ENCODE data around the gene USP6NL.

USP6NL gene

GRCh38 chr10:11516431-11516746, 95.1 kb downstream of the USP6NL start:
- no peak overlapping the region for H3K4me3 ChIP-seq
- no peaks in the 10 kb centered on the region for H3K36me3 ChIP-seq (ENCODE audit: insufficient read depth, low read length)
- no peaks in the 10 kb centered on the region for H3K9me3 ChIP-seq (ENCODE audit: low read depth, low read length)
- TF ChIP-seq FOXP2 (optimal IDR thresholded peaks at IDR 0.05; ENCODE audit: control extremely low read depth, extremely low read length, insufficient read depth) = no peak
- TF ChIP-seq POLR2AphosphoS5 (IDR thresholded peaks at IDR 0.05; ENCODE audit: borderline replicate concordance, low read depth, low read length) = no peak; the same call in 1 of the 2 replicates
- TF ChIP-seq EZH2 (IDR thresholded peaks at IDR 0.05) = no peak
- H3K9ac ChIP-seq (ENCODE audit: insufficient read length) = no peak overlapping the region
- H3K27ac ChIP-seq = no peak overlapping the region
- peak; percentile 34 for DNase-seq (ENCODE audit: low read depth, low spot score)

GRCh38 chr10:11515596-11516430, 95.6 kb downstream of the USP6NL start:
- H3K36me3 ChIP-seq (ENCODE audit: insufficient read depth, low read length) = no peaks in the 10 kb centered on the region
- no peak overlapping the region for H3K4me3 ChIP-seq
- TF ChIP-seq FOXP2 (optimal IDR thresholded peaks at IDR 0.05; ENCODE audit: control extremely low read depth, extremely low read length, insufficient read depth) = no peak
- no peak for TF ChIP-seq POLR2AphosphoS5 (IDR thresholded peaks at IDR 0.05; ENCODE audit: borderline replicate concordance, low read depth, low read length)
- no peak for TF ChIP-seq EZH2 (IDR thresholded peaks at IDR 0.05)
- DNase-seq (ENCODE audit: low read depth, low spot score) = no peak
- no peaks in the 10 kb centered on the region for H3K9me3 ChIP-seq (ENCODE audit: low read depth, low read length)
- H3K27ac ChIP-seq = no peak overlapping the region
- H3K9ac ChIP-seq (ENCODE audit: insufficient read length) = no peak overlapping the region

GRCh38 chr10:11513727-11514126, 97.7 kb downstream of the USP6NL start:
- no peak for TF ChIP-seq POLR2AphosphoS5 (IDR thresholded peaks at IDR 0.05; ENCODE audit: borderline replicate concordance, low read depth, low read length)
- TF ChIP-seq EZH2 (IDR thresholded peaks at IDR 0.05) = no peak
- no peak overlapping the region for H3K4me3 ChIP-seq
- no peak overlapping the region for H3K9ac ChIP-seq (ENCODE audit: insufficient read length)
- DNase-seq (ENCODE audit: low read depth, low spot score) = no peak
- H3K27ac ChIP-seq = no peak overlapping the region
- no peaks in the 10 kb centered on the region for H3K9me3 ChIP-seq (ENCODE audit: low read depth, low read length)
- no peaks in the 10 kb centered on the region for H3K36me3 ChIP-seq (ENCODE audit: insufficient read depth, low read length)

GRCh38 chr10:11512596-11512995, 98.9 kb downstream of the USP6NL start:
- H3K9ac ChIP-seq (ENCODE audit: insufficient read length) = no peak overlapping the region
- DNase-seq (ENCODE audit: low read depth, low spot score) = no peak
- no peak overlapping the region for H3K27ac ChIP-seq
- H3K9me3 ChIP-seq (ENCODE audit: low read depth, low read length) = no peaks in the 10 kb centered on the region
- H3K36me3 ChIP-seq (ENCODE audit: insufficient read depth, low read length) = no peaks in the 10 kb centered on the region
- H3K4me3 ChIP-seq = no peak overlapping the region
- no peak for TF ChIP-seq FOXP2 (optimal IDR thresholded peaks at IDR 0.05; ENCODE audit: control extremely low read depth, extremely low read length, insufficient read depth)
- TF ChIP-seq POLR2AphosphoS5 (IDR thresholded peaks at IDR 0.05; ENCODE audit: borderline replicate concordance, low read depth, low read length) = no peak
- no peak for TF ChIP-seq EZH2 (IDR thresholded peaks at IDR 0.05)

GRCh38 chr10:11511321-11511720, 100.1 kb downstream of the USP6NL start:
- no peak for TF ChIP-seq FOXP2 (optimal IDR thresholded peaks at IDR 0.05; ENCODE audit: control extremely low read depth, extremely low read length, insufficient read depth)
- no peak for TF ChIP-seq POLR2AphosphoS5 (IDR thresholded peaks at IDR 0.05; ENCODE audit: borderline replicate concordance, low read depth, low read length)
- no peak for TF ChIP-seq EZH2 (IDR thresholded peaks at IDR 0.05)
- DNase-seq (ENCODE audit: low read depth, low spot score) = peak; percentile 42
- Histone ChIP-seq H3K9me3 (ENCODE audit: low read depth, low read length) (no peaks in the 10 kb centered on the region), H3K9ac (ENCODE audit: insufficient read length) (no peak overlapping the region), H3K4me3 (no peak overlapping the region), H3K36me3 (ENCODE audit: insufficient read depth, low read length) (no peaks in the 10 kb centered on the region), H3K27ac (no peak overlapping the region)

GRCh38 chr10:11510736-11511135, 100.7 kb downstream of the USP6NL start:
- Histone ChIP-seq H3K4me3 (no peak overlapping the region), H3K9ac (ENCODE audit: insufficient read length) (no peak overlapping the region), H3K27ac (no peak overlapping the region), H3K36me3 (ENCODE audit: insufficient read depth, low read length) (no peaks in the 10 kb centered on the region), H3K9me3 (ENCODE audit: low read depth, low read length) (no peaks in the 10 kb centered on the region)
- DNase-seq (ENCODE audit: low read depth, low spot score) = no peak
- TF ChIP-seq EZH2 (IDR thresholded peaks at IDR 0.05) = no peak
- TF ChIP-seq POLR2AphosphoS5 (IDR thresholded peaks at IDR 0.05; ENCODE audit: borderline replicate concordance, low read depth, low read length) = no peak
- TF ChIP-seq FOXP2 (optimal IDR thresholded peaks at IDR 0.05; ENCODE audit: control extremely low read depth, extremely low read length, insufficient read depth) = no peak

GRCh38 chr10:11510281-11510680, 101.2 kb downstream of the USP6NL start:
- Histone ChIP-seq H3K9ac (ENCODE audit: insufficient read length) (no peak overlapping the region), H3K36me3 (ENCODE audit: insufficient read depth, low read length) (no peaks in the 10 kb centered on the region), H3K27ac (no peak overlapping the region), H3K9me3 (ENCODE audit: low read depth, low read length) (no peaks in the 10 kb centered on the region), H3K4me3 (no peak overlapping the region)
- TF ChIP-seq FOXP2 (optimal IDR thresholded peaks at IDR 0.05; ENCODE audit: control extremely low read depth, extremely low read length, insufficient read depth) (no peak), EZH2 (IDR thresholded peaks at IDR 0.05) (no peak), POLR2AphosphoS5 (IDR thresholded peaks at IDR 0.05; ENCODE audit: borderline replicate concordance, low read depth, low read length) (no peak)
- no peak for DNase-seq (ENCODE audit: low read depth, low spot score)

GRCh38 chr10:11509036-11509435, 102.4 kb downstream of the USP6NL start:
- no peaks in the 10 kb centered on the region for H3K9me3 ChIP-seq (ENCODE audit: low read depth, low read length)
- no peak for DNase-seq (ENCODE audit: low read depth, low spot score)
- H3K9ac ChIP-seq (ENCODE audit: insufficient read length) = no peak overlapping the region
- no peak overlapping the region for H3K27ac ChIP-seq
- no peak overlapping the region for H3K4me3 ChIP-seq
- H3K36me3 ChIP-seq (ENCODE audit: insufficient read depth, low read length) = no peaks in the 10 kb centered on the region
- no peak for TF ChIP-seq FOXP2 (optimal IDR thresholded peaks at IDR 0.05; ENCODE audit: control extremely low read depth, extremely low read length, insufficient read depth)

- no peaks in the 10 kb centered on the region for H3K9me3 ChIP-seq (ENCODE audit: low read depth, low read length)
- no peak overlapping the region for H3K27ac ChIP-seq
- H3K36me3 ChIP-seq (ENCODE audit: insufficient read depth, low read length) = no peaks in the 10 kb centered on the region
- no peak overlapping the region for H3K4me3 ChIP-seq
- TF ChIP-seq POLR2AphosphoS5 (IDR thresholded peaks at IDR 0.05; ENCODE audit: borderline replicate concordance, low read depth, low read length) (no peak), FOXP2 (optimal IDR thresholded peaks at IDR 0.05; ENCODE audit: control extremely low read depth, extremely low read length, insufficient read depth) (no peak), EZH2 (IDR thresholded peaks at IDR 0.05) (no peak)
- DNase-seq (ENCODE audit: low read depth, low spot score) = no peak
- H3K9ac ChIP-seq (ENCODE audit: insufficient read length) = no peak overlapping the region
Observed at GRCh38 chr10:11506247-11506789, 105.1 kb downstream of the USP6NL start.

Measured in SK-N-MC (cell line).